K562 treated with DMSO at 1 percent for 4 hours (cell line): ENCODE data around the gene CR1. TPM values are rescaled to one million over a fixed set of nuclear protein-coding genes. Genes with fewer than 3 reads are reported as not detected.

ENCODE experiments used
- total RNA-seq: library from RNA; unstranded; fragments of 300-600 nt; gene quantifications from 2 replicates; pipeline ENCODE4 v1.2.3, GENCODE V29; 2022; ENCODE audit not compliant: insufficient read depth

CR1 gene
- total RNA-seq: 0.30 TPM in 1 of 2 replicates, not detected in the other

GRCh38 chr1:207495801-207496792, at the start of gene CR1:
TSS of gene CR1 (plus strand) at chr1:207496157. CDS start at chr1:207496268, 111 bp downstream.

GRCh38 chr1:207454046-207454964, 41.7 kb upstream of the CR1 start, which contains the start of gene CR2:
TSS of gene CR2 (plus strand) at chr1:207454328. CDS start at chr1:207454419, 91 bp downstream.

GRCh38 chr1:207644852-207645634, 149.1 kb downstream of the CR1 start, which contains the start of gene CR1L:
TSS of gene CR1L (plus strand) at chr1:207645133. CDS start at chr1:207645234, 101 bp downstream.

Other genes with a start within 250 kb of the CR1 start
- gene CD55, start 174.5 kb upstream of the CR1 start, total RNA-seq: 57.0 and 74.4 TPM in 2 replicates
- gene CR2, start 41.8 kb upstream of the CR1 start, total RNA-seq: 0.18 TPM in 1 of 2 replicates, not detected in the other
- gene CR1L, start 149.0 kb downstream of the CR1 start, total RNA-seq: 9.9 and 10.7 TPM in 2 replicates